Muscle of back (tissue), 11 donors: ENCODE data around the gene GPR171. TPM values are rescaled to one million over a fixed set of nuclear protein-coding genes. Genes with fewer than 3 reads are reported as not detected.
A peak's percentile ranks its signal among the peaks of the same experiment; 100 is the strongest.

Source experiments
- DNase-seq, 3 donors: peaks; one replicate each; pipeline versions ENCODE4 v3.0.0 to v3.0.0-alpha.2; 2013
- polyA plus RNA-seq, 10 donors: library from polyadenylated mRNA; unstranded; fragments of 120-200 nt; gene quantifications; one replicate each; pipeline ENCODE4 v1.2.1, GENCODE V29; 2013; ENCODE audit not compliant: insufficient read length in 10 of 10

The GPR171 gene
- polyA plus RNA-seq, 10 donors: 0.31 to 2.7 (median 0.84) TPM; not detected in 6

GRCh38 chr3:151214459-151214858 lies 11.4 kb upstream of the GPR171 start:
- no peak for DNase-seq

GRCh38 chr3:151213881-151214280 lies 10.9 kb upstream of the GPR171 start:
- no peak for DNase-seq

- DNase-seq: no peak
These were observed 10.1 kb upstream of the GPR171 start for GRCh38 chr3:151213151-151213550.

GRCh38 chr3:151210676-151211381 lies 7.8 kb upstream of the GPR171 start:
- DNase-seq: no peak

GRCh38 chr3:151209654-151210053 lies 6.6 kb upstream of the GPR171 start:
- no peak for DNase-seq

- no peak for DNase-seq
These were observed 3.2 kb upstream of the GPR171 start for GRCh38 chr3:151206201-151206600.

- DNase-seq: no peak
These were observed 2.5 kb upstream of the GPR171 start for GRCh38 chr3:151205482-151205881.

- no peak for DNase-seq
These were observed 1.8 kb upstream of the GPR171 start for GRCh38 chr3:151204530-151205402.

- no peak for DNase-seq
These were observed 1.8 kb downstream of the GPR171 start for GRCh38 chr3:151201051-151201730.

- DNase-seq: no peak
These were observed 2.4 kb downstream of the GPR171 start for GRCh38 chr3:151200586-151200985.

GRCh38 chr3:151199554-151200438 lies 3.2 kb downstream of the GPR171 start:
- DNase-seq: no peak

- no peak for DNase-seq
These were observed 4.2 kb downstream of the GPR171 start for GRCh38 chr3:151198849-151199248.

- DNase-seq: peak in 1 of 3 donors; percentile 42
These were observed 4.8 kb downstream of the GPR171 start for GRCh38 chr3:151197981-151198767.

GRCh38 chr3:151197228-151197627 lies 5.8 kb downstream of the GPR171 start:
- no peak for DNase-seq

- no peak for DNase-seq
These were observed 6.6 kb downstream of the GPR171 start for GRCh38 chr3:151196434-151196833.

GRCh38 chr3:151195826-151196225 lies 7.2 kb downstream of the GPR171 start:
- no peak for DNase-seq

- no peak for DNase-seq
These were observed 10.5 kb downstream of the GPR171 start for GRCh38 chr3:151192545-151192944.

GRCh38 chr3:151191095-151191494 lies 11.9 kb downstream of the GPR171 start:
- DNase-seq: no peak

GRCh38 chr3:151183265-151183671 lies 19.7 kb downstream of the GPR171 start:
- DNase-seq: no peak

GRCh38 chr3:151182349-151183079 lies 20.5 kb downstream of the GPR171 start:
- no peak for DNase-seq
